NOMO-1 treated with DMSO at 0.1 percent for 48 hours (cell line): ENCODE data around the gene LRPAP1.
"Not testable (repeated sequence)": the region's sequence is repeated elsewhere in the genome, so short reads cannot be mapped to it uniquely, and the experiment has no call there.

ENCODE experiments used
- DNase-seq: peaks from one replicate; lab custom pipeline; 2025; ENCODE audit not compliant: unreplicated experiment; lab: John Stamatoyannopoulos, UW

LRPAP1 gene

DNA sequence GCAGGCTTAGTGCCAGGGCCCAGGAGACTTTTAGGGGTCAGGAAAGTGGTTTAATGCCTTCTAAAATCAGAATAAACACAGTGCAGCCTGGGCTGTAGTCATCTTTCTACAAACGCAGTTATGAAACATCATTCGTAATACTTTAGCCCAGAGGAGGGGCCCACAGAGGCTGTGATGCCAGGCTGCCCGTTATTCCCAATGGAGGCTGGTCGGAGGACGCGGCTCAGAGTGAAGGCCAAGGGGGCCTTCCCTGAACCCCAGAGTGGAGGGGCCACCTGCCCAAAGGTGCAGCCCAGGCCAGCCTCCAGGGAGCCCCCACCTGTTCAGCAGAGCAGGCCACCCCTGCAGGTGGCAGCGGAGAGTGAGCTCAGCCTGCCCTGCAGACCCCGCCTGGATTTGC, 29.9 kb upstream of the LRPAP1 start:
- DNase-seq, result not testable (repeated sequence)

- not testable (repeated sequence) for DNase-seq
Observed at GRCh38 chr4:3560465-3560864, 28.2 kb upstream of the LRPAP1 start.

- DNase-seq, result not testable (repeated sequence)
Observed at GRCh38 chr4:3559381-3560290, 27.4 kb upstream of the LRPAP1 start.

- not testable (repeated sequence) for DNase-seq
Observed at GRCh38 chr4:3558514-3558836, 26.3 kb upstream of the LRPAP1 start.

- not testable (repeated sequence) for DNase-seq
Observed at GRCh38 chr4:3557676-3558513, 25.7 kb upstream of the LRPAP1 start.

DNA sequence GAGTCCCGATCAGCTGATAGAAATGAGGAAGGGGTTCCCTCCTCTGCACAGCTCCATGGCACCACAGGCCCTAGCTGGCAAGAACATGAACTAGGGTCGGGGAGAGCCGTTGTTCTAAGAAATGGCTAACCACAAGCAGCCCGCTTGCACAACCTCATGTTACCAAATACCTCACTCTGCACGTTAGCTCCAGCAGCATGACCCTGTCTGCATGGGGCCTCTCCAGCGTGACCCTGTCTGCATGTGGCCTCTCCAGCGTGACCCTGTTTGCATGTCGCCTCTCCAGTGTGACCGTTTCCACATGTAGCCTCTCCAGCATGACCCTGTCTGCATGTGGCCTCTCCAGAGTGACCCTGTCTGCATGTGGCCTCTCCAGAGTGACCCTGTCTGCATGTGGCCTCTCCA, 24.9 kb upstream of the LRPAP1 start:
- peak; percentile 96 for DNase-seq

DNA sequence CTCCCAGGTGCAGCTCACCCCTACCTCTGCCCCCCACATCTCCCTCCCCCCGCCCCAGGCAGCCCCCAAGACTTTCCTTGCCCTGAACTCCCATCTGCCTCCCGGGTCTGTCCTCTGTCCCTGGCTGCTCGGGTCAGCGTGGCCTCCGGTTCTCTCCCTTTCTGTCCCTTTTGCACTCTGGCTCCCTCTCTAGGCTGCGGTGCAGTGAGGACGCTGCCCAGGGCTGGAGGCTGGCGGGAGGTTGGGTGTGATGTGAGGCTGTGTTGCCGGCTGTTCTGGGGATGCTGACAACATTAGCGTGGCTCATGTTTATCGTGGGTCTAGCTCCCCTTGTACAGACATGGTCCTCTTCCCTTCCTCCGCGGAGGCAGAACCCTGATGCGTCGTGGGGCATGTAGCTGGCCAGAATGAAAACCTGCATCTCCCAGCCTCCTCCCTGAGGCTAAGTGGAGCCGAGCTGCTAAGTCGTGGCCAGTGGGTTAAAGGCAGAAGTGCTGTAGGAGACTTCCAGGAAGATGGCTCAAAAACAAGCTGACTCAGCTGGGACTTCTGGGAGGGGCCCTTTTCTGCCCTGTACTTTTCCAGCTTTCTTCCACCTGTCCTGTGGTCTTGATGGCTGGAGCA, 24.1 kb upstream of the LRPAP1 start:
- DNase-seq, result not testable (repeated sequence)

DNA sequence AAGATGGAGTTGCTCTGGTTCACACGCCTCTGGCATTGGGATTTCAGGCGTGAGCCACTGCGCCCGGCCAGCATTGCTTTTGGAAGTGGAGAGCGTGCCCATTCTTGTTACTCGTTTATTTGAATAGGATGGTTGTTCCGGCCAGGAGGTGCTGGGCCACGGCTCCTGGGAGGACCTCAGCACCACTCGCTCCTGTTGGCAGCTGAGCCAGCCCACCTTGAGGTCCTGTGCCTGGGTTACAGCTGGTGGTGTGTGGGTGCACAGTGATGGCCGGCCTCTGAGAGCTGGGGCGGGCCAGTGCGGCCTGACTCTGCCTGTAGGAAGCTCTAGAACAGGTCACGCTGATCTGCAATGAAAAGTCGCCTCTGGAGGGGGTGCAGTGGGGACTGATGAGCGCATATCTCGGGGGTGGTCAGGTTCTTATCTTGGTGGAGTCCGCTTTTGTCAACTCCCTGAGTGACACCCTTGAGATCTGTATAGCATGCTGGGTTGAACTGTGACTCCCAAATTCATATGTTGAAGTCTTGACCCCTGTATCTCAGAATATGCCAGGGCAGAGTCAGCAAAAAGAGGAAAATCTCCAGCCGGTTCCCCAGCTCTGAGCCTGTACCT, 23.3 kb upstream of the LRPAP1 start:
- DNase-seq, result not testable (repeated sequence)

- DNase-seq, result not testable (repeated sequence)
Observed at GRCh38 chr4:3551366-3551765, 19.1 kb upstream of the LRPAP1 start.

- DNase-seq, result not testable (repeated sequence)
Observed at GRCh38 chr4:3550792-3551325, 18.6 kb upstream of the LRPAP1 start.

- DNase-seq, result not testable (repeated sequence)
Observed at GRCh38 chr4:3550041-3550440, 17.8 kb upstream of the LRPAP1 start.

- DNase-seq, result not testable (repeated sequence)
Observed at GRCh38 chr4:3549694-3550001, 17.4 kb upstream of the LRPAP1 start.

- DNase-seq, result not testable (repeated sequence)
Observed at GRCh38 chr4:3548991-3549693, 16.9 kb upstream of the LRPAP1 start.

- DNase-seq, result not testable (repeated sequence)
Observed at GRCh38 chr4:3546721-3547120, 14.5 kb upstream of the LRPAP1 start.

- not testable (repeated sequence) for DNase-seq
Observed at GRCh38 chr4:3545351-3545750, 13.1 kb upstream of the LRPAP1 start.

DNA sequence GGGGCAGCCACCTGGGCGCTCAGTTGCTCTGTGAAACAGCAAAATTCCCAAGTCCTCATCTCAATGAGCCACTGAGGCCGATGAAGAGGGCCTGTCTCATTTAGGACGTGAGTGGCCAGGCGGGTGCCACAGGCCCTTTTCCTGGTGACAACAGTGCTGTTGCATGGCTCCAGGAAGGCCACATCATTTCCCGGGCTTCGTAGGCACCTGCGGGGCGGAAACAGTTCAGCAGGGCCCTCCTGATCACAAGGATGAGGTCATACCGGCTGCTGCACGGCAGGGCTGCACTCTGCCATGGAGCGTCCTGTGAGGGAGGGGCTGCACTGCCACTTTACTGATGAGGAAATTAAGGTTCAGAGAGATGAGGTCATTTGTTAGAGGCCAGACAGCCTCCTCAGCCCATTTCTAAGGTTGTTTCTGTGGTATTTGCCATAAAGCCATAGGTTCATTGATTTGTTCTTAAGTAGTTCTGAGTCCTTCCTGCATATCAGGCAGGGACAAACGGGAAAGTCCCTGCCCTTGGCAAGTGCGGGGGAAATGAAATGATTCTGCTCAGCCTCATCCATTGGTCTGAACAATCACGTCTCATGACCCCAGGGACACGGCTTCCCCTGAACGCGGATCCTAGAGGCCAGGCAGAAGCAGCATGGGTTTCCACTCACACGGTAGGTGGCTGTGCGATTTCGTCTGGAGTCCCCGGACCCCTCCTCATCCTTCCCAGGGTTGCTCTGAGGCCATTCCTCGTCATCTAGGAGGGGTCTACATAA, 12.2 kb upstream of the LRPAP1 start:
- not testable (repeated sequence) for DNase-seq

DNA sequence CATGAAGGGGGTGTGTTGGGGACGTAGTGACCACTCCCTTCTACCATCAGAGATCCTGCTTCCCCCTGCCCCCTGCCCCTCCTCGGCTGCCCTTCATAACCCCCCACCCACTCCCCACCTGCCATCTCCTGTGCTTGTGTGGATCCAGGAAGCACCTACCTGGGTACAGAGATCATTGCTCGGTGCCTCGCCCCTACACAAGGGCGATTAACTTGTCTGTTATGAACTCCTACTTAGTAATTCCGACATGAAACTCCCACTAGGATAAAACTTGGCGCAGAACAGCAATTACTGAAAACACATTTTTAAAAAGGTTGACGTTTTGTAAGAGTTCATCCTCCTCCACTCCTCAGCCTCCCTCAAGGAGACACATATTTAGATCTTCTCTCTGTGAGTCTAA, 11.2 kb upstream of the LRPAP1 start:
- not testable (repeated sequence) for DNase-seq

DNA sequence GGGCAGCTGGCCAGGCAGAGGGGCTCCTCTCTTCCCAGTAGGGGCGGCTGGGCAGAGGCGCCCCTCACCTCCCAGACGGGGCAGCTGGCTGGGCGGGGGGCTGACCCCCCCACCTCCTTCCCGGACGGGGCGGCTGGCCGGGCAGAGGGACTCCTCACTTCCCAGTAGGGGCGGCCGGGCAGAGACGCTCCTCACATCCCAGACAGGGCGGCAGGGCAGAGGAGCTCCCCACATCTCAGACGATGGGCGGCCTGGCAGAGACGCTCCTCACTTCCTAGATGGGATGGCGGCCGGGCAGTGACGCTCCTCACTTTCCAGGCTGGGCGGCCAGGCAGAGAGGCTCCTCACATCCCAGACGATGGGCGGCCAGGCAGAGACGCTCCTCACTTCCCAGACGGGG, 6.7 kb upstream of the LRPAP1 start:
- not testable (repeated sequence) for DNase-seq

GRCh38 chr4:3535812-3536211, 3.6 kb upstream of the LRPAP1 start:
- not testable (repeated sequence) for DNase-seq
